Measurements from ENCODE around the gene KREMEN1.

The KREMEN1 gene

GRCh38 chr22:29136782-29137700, 64.2 kb downstream of the KREMEN1 start:
- DNase-seq = no peak

GRCh38 chr22:29138556-29139305, 65.9 kb downstream of the KREMEN1 start:
- DNase-seq = no peak

GRCh38 chr22:29139965-29140782, 67.3 kb downstream of the KREMEN1 start:
- DNase-seq = no peak

GRCh38 chr22:29141078-29141688, 68.3 kb downstream of the KREMEN1 start:
- DNase-seq = no peak

- no peak for DNase-seq
Measured at GRCh38 chr22:29142116-29142515, 69.3 kb downstream of the KREMEN1 start.

- no peak for DNase-seq
Measured at GRCh38 chr22:29143941-29144785, 71.3 kb downstream of the KREMEN1 start.

GRCh38 chr22:29144786-29145160, 71.9 kb downstream of the KREMEN1 start:
- DNase-seq = no peak

GRCh38 chr22:29145321-29146072, 72.7 kb downstream of the KREMEN1 start:
- no peak for DNase-seq

GRCh38 chr22:29146091-29146560, 73.3 kb downstream of the KREMEN1 start:
- DNase-seq = no peak

- DNase-seq = no peak
Measured at GRCh38 chr22:29146771-29147170, 73.9 kb downstream of the KREMEN1 start.

GRCh38 chr22:29147331-29147899, 74.6 kb downstream of the KREMEN1 start:
- DNase-seq = no peak

GRCh38 chr22:29148036-29148435, 75.2 kb downstream of the KREMEN1 start:
- no peak for DNase-seq

GRCh38 chr22:29148826-29149225, 76.0 kb downstream of the KREMEN1 start:
- no peak for DNase-seq

GRCh38 chr22:29149841-29150555, 77.2 kb downstream of the KREMEN1 start:
- DNase-seq = no peak

GRCh38 chr22:29150701-29151100, 77.9 kb downstream of the KREMEN1 start:
- DNase-seq = no peak

- DNase-seq = no peak
Measured at GRCh38 chr22:29151316-29151715, 78.5 kb downstream of the KREMEN1 start.

GRCh38 chr22:29152045-29152953, 79.5 kb downstream of the KREMEN1 start:
- no peak for DNase-seq

GRCh38 chr22:29152954-29153719, 80.3 kb downstream of the KREMEN1 start:
- no peak for DNase-seq

All from stimulated activated CD4-positive, alpha-beta T cell treated with anti-CD3 and anti-CD28 coated beads, Interleukin-4, amount 100 ng/mL, for 1 hour (primary cell).